B cell (primary cell): Measurements from ENCODE around the gene MAML3. TPM values are rescaled to one million over a fixed set of nuclear protein-coding genes. Genes with fewer than 3 reads are reported as not detected.

Experiments
- ATAC-seq: fragments of 200-7000 bp; cut with Tn5 transposase; one replicate; pipeline ENCODE4 v1.10.0; 2021; ENCODE audit warnings: low read depth, mild to moderate bottlenecking, moderate number of reproducible peaks, moderate library complexity
- CTCF ChIA-PET: fragments of 350-600 bp; sonication (Branson Sonifier 250); formaldehyde crosslinking; loops from one replicate; lab custom pipeline; 2021; ENCODE audit warnings: antibody characterized with exemption, inconsistent platforms; lab: Charles Lee
- POLR2A ChIA-PET: fragments of 350-600 bp; sonication (Branson Sonifier 250); formaldehyde crosslinking; loops from one replicate; lab custom pipeline; 2021; ENCODE audit warnings: antibody characterized with exemption; lab: Charles Lee
- DNase-seq: peaks from one replicate; pipeline ENCODE4 v3.0.0; 2013
- H2AFZ ChIP-seq: 2 replicates; pipeline ENCODE4 v1.6.1; 2012; ENCODE audit warnings: mild to moderate bottlenecking, low read depth, low read length; ENCODE audit not compliant: insufficient read depth, poor library complexity, severe bottlenecking
- H3K27ac ChIP-seq, 2 donors: 1 replicate in 1 of 2; 2 replicates in 1 of 2; pipeline ENCODE4 v1.5.1; 2012 to 2013; ENCODE audit warnings: low read length in 2 of 2, mild to moderate bottlenecking in 2 of 2, moderate library complexity in 1 of 2
- H3K27me3 ChIP-seq, 4 experiments: fragments of 200-600 bp in 1 of 4; sonication (generic) in 1 of 4; replicated peaks in 1 of 4; 1 replicate in 2 of 4; 2 replicates in 2 of 4; pipeline versions ENCODE4 v1.6.1 to v1.7.0; 2013 to 2016; ENCODE audit warnings: low read length in 3 of 4, mild to moderate bottlenecking in 2 of 4, mixed read lengths in 1 of 4, moderate library complexity in 1 of 4; ENCODE audit not compliant: insufficient read depth in 4 of 4, control insufficient read depth in 3 of 4; ENCODE audit errors: control extremely low read depth in 1 of 4
- H3K36me3 ChIP-seq, 2 experiments: replicated peaks in 1 of 2; 1 replicate in 1 of 2; 2 replicates in 1 of 2; pipeline versions ENCODE4 v1.6.1 to v1.7.1; 2013; ENCODE audit warnings: low read length in 1 of 2; ENCODE audit not compliant: insufficient read depth in 2 of 2, control insufficient read depth in 1 of 2; ENCODE audit errors: control extremely low read depth in 1 of 2, extremely low read depth in 1 of 2
- H3K4me1 ChIP-seq, 2 donors: fragments of 200-600 bp in 1 of 2; sonication (generic) in 1 of 2; 1 replicate in 1 of 2; 2 replicates in 1 of 2; pipeline versions ENCODE4 v1.5.1 to v1.6.1; 2013 to 2017; ENCODE audit warnings: low read length in 2 of 2; ENCODE audit not compliant: control insufficient read depth in 2 of 2, insufficient read depth in 2 of 2
- H3K4me2 ChIP-seq: replicated peaks from 2 replicates; pipeline ENCODE3; 2012; ENCODE audit warnings: mild to moderate bottlenecking, low read depth, low read length; ENCODE audit not compliant: poor library complexity, severe bottlenecking
- H3K4me3 ChIP-seq, 5 experiments: fragments of 200-600 bp in 1 of 5; sonication (generic) in 1 of 5; 1 replicate in 3 of 5; 2 replicates in 2 of 5; pipeline versions ENCODE4 v1.5.1 to v1.7.0; 2011 to 2016; ENCODE audit warnings: low read length in 4 of 5, mild to moderate bottlenecking in 4 of 5, low read depth in 2 of 5, control low read depth in 1 of 5, moderate library complexity in 1 of 5; ENCODE audit not compliant: insufficient read depth in 1 of 5; ENCODE audit errors: control extremely low read depth in 1 of 5, extremely low read depth in 1 of 5
- H3K79me2 ChIP-seq: fragments of 200-600 bp; sonication (generic); one replicate; pipeline ENCODE4 v1.6.0; 2016; ENCODE audit warnings: low read length; ENCODE audit not compliant: control insufficient read depth, insufficient read depth
- H3K9ac ChIP-seq: fragments of 200-600 bp; sonication (generic); 2 replicates; pipeline ENCODE4 v1.6.1; 2017; ENCODE audit warnings: mild to moderate bottlenecking, low read length, moderate library complexity
- H3K9me3 ChIP-seq, 3 donors: one replicate each; pipeline versions ENCODE4 v1.6.1 to v1.7.1; 2013; ENCODE audit warnings: low read length in 2 of 3; ENCODE audit not compliant: control insufficient read depth in 2 of 3, insufficient read depth in 1 of 3; ENCODE audit errors: control extremely low read depth in 1 of 3
- H4K20me1 ChIP-seq: 2 replicates; pipeline ENCODE4 v1.6.0; 2012; ENCODE audit warnings: mild to moderate bottlenecking, low read length; ENCODE audit not compliant: insufficient read depth, control insufficient read depth, poor library complexity, severe bottlenecking
- H3K27ac Mint-ChIP-seq: one replicate; pipeline ENCODE4 v1.8.0; 2021; ENCODE audit warnings: mixed read lengths
- H3K27me3 Mint-ChIP-seq: one replicate; pipeline ENCODE4 v1.8.0; 2021; ENCODE audit warnings: mixed read lengths
- H3K4me1 Mint-ChIP-seq: one replicate; pipeline ENCODE4 v1.8.0; 2021; ENCODE audit warnings: mixed read lengths
- H3K4me3 Mint-ChIP-seq: one replicate; pipeline ENCODE4 v1.8.0; 2021; ENCODE audit warnings: mixed read lengths
- H3K9me3 Mint-ChIP-seq: one replicate; pipeline ENCODE4 v1.8.0; 2022; ENCODE audit warnings: mixed read lengths; ENCODE audit not compliant: insufficient read depth
- EZH2 ChIP-seq: IDR thresholded peaks from 2 replicates; pipeline ENCODE4 v1.6.1; 2012; ENCODE audit warnings: borderline replicate concordance, low read depth, mild to moderate bottlenecking, moderate library complexity, low read length; ENCODE audit not compliant: insufficient read depth, poor library complexity, severe bottlenecking
- WGBS: methylation state at CpG from one replicate; pipeline ENCODE4 v1.1.5; 2013; ENCODE audit warnings: missing lambda C conversion rate; ENCODE audit not compliant: insufficient coverage; 5-methylcytosine and 5-hydroxymethylcytosine counted together
- intact Hi-C: fragments of 100-400 bp; cut with micrococcal nuclease; formaldehyde crosslinking; loops from one replicate; pipeline ENCODE4 v1.10.0; 2022
- polyA plus RNA-seq: library from polyadenylated mRNA; depleted of rRNA; stranded (reverse); fragments of >200 nt; gene quantifications from 2 replicates; pipeline ENCODE4 v1.2.3, GENCODE V29; 2012
- total RNA-seq, 2 donors: library from RNA; stranded (reverse); fragments of 120-200 nt in 1 of 2; gene quantifications; 1 replicate in 1 of 2; 2 replicates in 1 of 2; pipeline versions ENCODE4 v1.2.3 to v1.2.4, GENCODE V29; 2013 to 2022
- TF ChIP-seq, protein P1 (sequence below): fragments of 200-600 bp; IDR thresholded peaks from one replicate; pipeline ENCODE4 v1.8.0; 2022; ENCODE audit warnings: antibody characterized with exemption, mild to moderate bottlenecking

MAML3 gene
- total and polyA plus RNA-seq, 2 donors (not counting 1 experiment from before 2014, with no cell fraction given): 0.94 to 5.3 TPM

DNA sequence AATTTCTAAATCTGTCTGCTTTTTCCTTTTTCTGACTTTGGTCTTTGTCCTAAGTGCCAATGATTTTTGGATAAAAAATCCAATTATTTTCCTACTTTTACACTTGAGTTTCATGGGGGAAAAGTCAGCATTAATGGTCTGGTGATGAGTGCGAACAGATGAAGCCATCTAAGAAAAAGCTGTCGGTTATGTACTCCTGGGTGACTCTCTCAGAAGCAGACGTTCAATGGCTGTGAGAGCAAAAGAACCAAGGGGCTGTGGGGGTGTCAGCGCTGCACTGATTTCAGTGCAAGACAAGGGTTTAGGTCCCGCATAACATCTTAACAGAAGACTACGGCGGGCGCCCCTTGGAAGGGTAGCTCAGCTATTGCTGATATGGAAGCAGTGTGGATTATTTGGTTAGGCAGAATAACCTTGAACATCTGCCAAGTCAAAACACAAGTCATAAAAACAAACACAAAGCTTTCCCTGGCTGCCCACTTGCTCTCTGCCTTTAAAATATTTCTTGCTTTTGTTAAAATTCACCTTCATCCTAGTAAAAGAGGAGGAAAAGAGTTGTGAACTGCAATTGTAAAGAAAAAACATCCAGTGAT, 240.5 kb downstream of the MAML3 start:
- H3K4me3 ChIP-seq: no peak overlapping the region
- intact Hi-C loops: no loop called here
- TF ChIP-seq, protein P1, sequence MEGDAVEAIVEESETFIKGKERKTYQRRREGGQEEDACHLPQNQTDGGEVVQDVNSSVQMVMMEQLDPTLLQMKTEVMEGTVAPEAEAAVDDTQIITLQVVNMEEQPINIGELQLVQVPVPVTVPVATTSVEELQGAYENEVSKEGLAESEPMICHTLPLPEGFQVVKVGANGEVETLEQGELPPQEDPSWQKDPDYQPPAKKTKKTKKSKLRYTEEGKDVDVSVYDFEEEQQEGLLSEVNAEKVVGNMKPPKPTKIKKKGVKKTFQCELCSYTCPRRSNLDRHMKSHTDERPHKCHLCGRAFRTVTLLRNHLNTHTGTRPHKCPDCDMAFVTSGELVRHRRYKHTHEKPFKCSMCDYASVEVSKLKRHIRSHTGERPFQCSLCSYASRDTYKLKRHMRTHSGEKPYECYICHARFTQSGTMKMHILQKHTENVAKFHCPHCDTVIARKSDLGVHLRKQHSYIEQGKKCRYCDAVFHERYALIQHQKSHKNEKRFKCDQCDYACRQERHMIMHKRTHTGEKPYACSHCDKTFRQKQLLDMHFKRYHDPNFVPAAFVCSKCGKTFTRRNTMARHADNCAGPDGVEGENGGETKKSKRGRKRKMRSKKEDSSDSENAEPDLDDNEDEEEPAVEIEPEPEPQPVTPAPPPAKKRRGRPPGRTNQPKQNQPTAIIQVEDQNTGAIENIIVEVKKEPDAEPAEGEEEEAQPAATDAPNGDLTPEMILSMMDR: no peak
- TF ChIP-seq EZH2: no peak
- ChIA-PET POLR2A (no interaction called here), CTCF (no interaction called here)
- DNase-seq: no peak
- no peak overlapping the region for H3K4me2 ChIP-seq
- H2AFZ ChIP-seq: no peak overlapping the region
- no peaks in the 10 kb centered on the region for H4K20me1 ChIP-seq
- Mint-ChIP-seq H3K4me1 (no peaks in the 10 kb centered on the region), H3K27me3 (no peaks in the 10 kb centered on the region), H3K4me3 (no peak overlapping the region), H3K9me3 (no peaks in the 10 kb centered on the region), H3K27ac (no peak overlapping the region)
- H3K9ac ChIP-seq: no peak overlapping the region
- H3K27me3 ChIP-seq: no peaks in the 10 kb centered on the region
- WGBS: 89% methylated on average over 3 of the region's 8 CpGs
- ATAC-seq: no peak
- H3K27ac ChIP-seq: no peak overlapping the region
- no peaks in the 10 kb centered on the region for H3K79me2 ChIP-seq
- no peaks in the 10 kb centered on the region for H3K36me3 ChIP-seq
- no peaks in the 10 kb centered on the region for H3K9me3 ChIP-seq
- no peaks in the 10 kb centered on the region for H3K4me1 ChIP-seq

DNA sequence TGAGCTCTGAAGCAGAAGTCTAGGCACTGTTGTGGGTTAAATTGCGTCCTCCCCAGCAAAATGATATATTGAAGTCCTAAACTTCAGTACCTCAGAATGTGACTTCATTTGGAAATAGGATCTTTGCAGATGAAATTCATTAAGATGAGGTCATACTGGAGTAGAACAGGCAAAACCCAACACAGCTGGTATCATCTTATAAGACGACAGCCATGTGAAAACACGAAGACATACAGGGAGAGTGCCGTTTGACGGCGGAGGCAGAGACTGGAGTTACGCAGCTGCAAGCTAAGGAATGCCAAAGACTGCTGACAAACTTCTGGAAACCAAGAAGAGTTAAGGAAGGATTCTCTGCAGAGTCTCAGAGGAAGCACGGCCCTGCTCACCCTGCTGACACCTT, 241.5 kb downstream of the MAML3 start:
- ATAC-seq (no peak), DNase-seq (no peak)
- Mint-ChIP-seq H3K27ac (no peak overlapping the region), H3K9me3 (no peaks in the 10 kb centered on the region), H3K4me3 (no peak overlapping the region), H3K4me1 (no peaks in the 10 kb centered on the region), H3K27me3 (no peaks in the 10 kb centered on the region)
- WGBS: 96% methylated on average over 7 of the region's 8 CpGs
- Histone ChIP-seq H3K4me3 (no peak overlapping the region), H4K20me1 (no peaks in the 10 kb centered on the region), H3K27ac (no peak overlapping the region), H3K4me2 (no peak overlapping the region), H3K4me1 (no peaks in the 10 kb centered on the region), H3K9me3 (no peaks in the 10 kb centered on the region), H3K36me3 (no peaks in the 10 kb centered on the region), H3K27me3 (no peaks in the 10 kb centered on the region), H3K79me2 (no peaks in the 10 kb centered on the region), H2AFZ (no peak overlapping the region), H3K9ac (no peak overlapping the region)
- intact Hi-C loops: no loop called here
- TF ChIP-seq EZH2: no peak
- TF ChIP-seq, protein P1: no peak
- ChIA-PET POLR2A (no interaction called here), CTCF (no interaction called here)
